Transverse colon (tissue), 4 donors: ENCODE results near the gene CHST13. TPM values are rescaled to one million over a fixed set of nuclear protein-coding genes. Genes with fewer than 3 reads are reported as not detected.
"Not testable (repeated sequence)": the region's sequence is repeated elsewhere in the genome, so short reads cannot be mapped to it uniquely, and the experiment has no call there.

ENCODE experiments used
- DNase-seq: peaks from one replicate; pipeline ENCODE4 v3.0.0-alpha.2; 2019
- H3K27ac ChIP-seq, 4 donors: fragments of 200-600 bp; sonication (generic); 2 replicates each; pipeline ENCODE4 v1.5.1; 2016 to 2018; ENCODE audit warnings: inconsistent platforms in 4 of 4
- H3K27me3 ChIP-seq: fragments of 200-600 bp; sonication (generic); 2 replicates; pipeline ENCODE4 v1.5.1; 2017; ENCODE audit warnings: inconsistent platforms
- H3K36me3 ChIP-seq, 4 donors: fragments of 200-600 bp; sonication (generic); 2 replicates each; pipeline ENCODE4 v1.5.1; 2017 to 2019; ENCODE audit warnings: inconsistent platforms in 4 of 4
- H3K4me1 ChIP-seq, 4 donors: fragments of 200-600 bp; sonication (generic); 2 replicates each; pipeline ENCODE4 v1.5.1; 2017 to 2020; ENCODE audit warnings: inconsistent platforms in 4 of 4
- H3K4me3 ChIP-seq, 4 donors: fragments of 200-600 bp; sonication (generic); 1 replicate in 1 of 4; 2 replicates in 3 of 4; pipeline versions ENCODE4 v1.5.1 to v1.6.1; 2017 to 2019; ENCODE audit warnings: inconsistent platforms in 4 of 4
- H3K9me3 ChIP-seq, 2 donors: fragments of 200-600 bp; sonication (generic); 2 replicates each; pipeline ENCODE4 v1.5.1; 2017 to 2019; ENCODE audit warnings: inconsistent platforms in 2 of 2
- CTCF ChIP-seq, 5 experiments: fragments of 200-600 bp in 3 of 5; fragments of 450-650 bp in 2 of 5; sonication (generic) in 3 of 5; IDR thresholded peaks; 1 replicate in 2 of 5; 2 replicates in 3 of 5; pipeline ENCODE4 v1.5.1; 2016 to 2017; ENCODE audit warnings: antibody characterized with exemption in 5 of 5, inconsistent platforms in 3 of 5, mild to moderate bottlenecking in 2 of 5, moderate library complexity in 1 of 5
- EP300 ChIP-seq: sonication (generic); formaldehyde crosslinking; IDR thresholded peaks from one replicate; pipeline ENCODE4 v1.6.1; 2017; ENCODE audit warnings: antibody characterized with exemption, low read depth
- POLR2A ChIP-seq: fragments of 450-650 bp; IDR thresholded peaks from one replicate; pipeline ENCODE4 v1.6.1; 2016; ENCODE audit warnings: antibody characterized with exemption, mild to moderate bottlenecking, moderate library complexity
- POLR2AphosphoS5 ChIP-seq, 3 donors: sonication (generic); formaldehyde crosslinking; IDR thresholded peaks; one replicate each; pipeline ENCODE4 v1.6.1; 2016; ENCODE audit warnings: antibody characterized with exemption in 3 of 3
- WGBS, 2 donors: methylation state at CpG; one replicate each; pipeline ENCODE4 v1.1.5; 2018; ENCODE audit warnings: low coverage in 1 of 2; 5-methylcytosine and 5-hydroxymethylcytosine counted together
- in situ Hi-C, 4 donors: fragments of 200-750 bp; cut with MboI; loops; one replicate each; pipeline versions ENCODE4 v1.15.0 to v1.15.1; 2017; ENCODE audit warnings: low sequenced_read_pairs in 3 of 4, low pct_ligation_motif_present in 1 of 4, low pct_unique_long_range_greater_than_20kb in 1 of 4
- intact Hi-C: fragments of 100-400 bp; cut with DNase I; formaldehyde crosslinking; loops from one replicate; pipeline ENCODE4 v1.15.1; 2023; ENCODE audit warnings: low total_unique reads
- total RNA-seq, 4 donors: library from RNA; depleted of rRNA; stranded (reverse); fragments of >200 nt; gene quantifications; one replicate each; pipeline ENCODE4 v1.1.0, GENCODE V29; 2016

Gene CHST13
- total RNA-seq, 4 donors from 2014 or later: 2.0 to 6.4 (median 4.9) TPM; not detected in 1

- no peaks in the 10 kb centered on the region for H3K9me3 ChIP-seq
- 87% methylated on average over 7 of the region's 7 CpGs; no CpG with 5 or more reads in 1 of the 2 donors for WGBS, 2 donors
Observed at GRCh38 chr3:126578702-126579101, 54.7 kb downstream of the CHST13 start.

GRCh38 chr3:126580746-126581145 is 56.8 kb downstream of the CHST13 start:
- Histone ChIP-seq H3K9me3 (no peaks in the 10 kb centered on the region), H3K36me3 (no peaks in the 10 kb centered on the region), H3K4me3 (no peak overlapping the region), H3K27ac (no peak overlapping the region), H3K4me1 (no peaks in the 10 kb centered on the region), H3K27me3 (no peaks in the 10 kb centered on the region)
- 84 to 100% methylated on average over 1 to 5 of the region's 5 CpGs for WGBS, 2 donors
- DNase-seq: no peak
- in situ Hi-C loops (no loop called here), intact Hi-C loops (no loop called here)
- TF ChIP-seq CTCF (IDR thresholded peaks at IDR 0.05): no peak
- no peak for TF ChIP-seq POLR2A
- no peak for TF ChIP-seq POLR2AphosphoS5 (IDR thresholded peaks at IDR 0.05)
- TF ChIP-seq EP300: no peak

More at GRCh38 chr3:126578702-126579101, 54.7 kb downstream of the CHST13 start:
- Histone ChIP-seq H3K4me1 (no peaks in the 10 kb centered on the region), H3K36me3 (no peaks in the 10 kb centered on the region), H3K27ac (no peak overlapping the region), H3K27me3 (no peaks in the 10 kb centered on the region), H3K4me3 (no peak overlapping the region)
- in situ Hi-C loops (no loop called here), intact Hi-C loops (no loop called here)
- no peak for TF ChIP-seq POLR2AphosphoS5 (IDR thresholded peaks at IDR 0.05)
- TF ChIP-seq POLR2A: no peak
- TF ChIP-seq EP300: no peak
- no peak for TF ChIP-seq CTCF (IDR thresholded peaks at IDR 0.05)
- DNase-seq: no peak

GRCh38 chr3:126581569-126581968 is 57.6 kb downstream of the CHST13 start:
- intact Hi-C loops: no loop called here
- Histone ChIP-seq H3K27me3 (no peaks in the 10 kb centered on the region), H3K4me3 (no peak overlapping the region), H3K4me1 (no peaks in the 10 kb centered on the region), H3K36me3 (no peaks in the 10 kb centered on the region), H3K27ac (no peak overlapping the region), H3K9me3 (no peaks in the 10 kb centered on the region)
- TF ChIP-seq CTCF (IDR thresholded peaks at IDR 0.05): no peak
- TF ChIP-seq POLR2AphosphoS5 (IDR thresholded peaks at IDR 0.05): no peak
- no peak for TF ChIP-seq POLR2A
- TF ChIP-seq EP300: no peak
- no peak for DNase-seq
- 79 to 94% methylated on average over 2 of the region's 2 CpGs for WGBS, 2 donors
- in situ Hi-C loops: no loop called here

- intact Hi-C loops: no loop called here
- no peak for DNase-seq
- no peak overlapping the region for H3K27ac ChIP-seq
- peaks cover 0 to 5% of the 10 kb centered on the region in 2 donors for H3K9me3 ChIP-seq
- TF ChIP-seq CTCF (IDR thresholded peaks at IDR 0.05) (no peak), POLR2AphosphoS5 (IDR thresholded peaks at IDR 0.05) (no peak), POLR2A (no peak), EP300 (no peak)
- H3K36me3 ChIP-seq: no peaks in the 10 kb centered on the region
- H3K4me3 ChIP-seq: no peak overlapping the region
- 78 to 86% methylated on average over 1 to 4 of the region's 4 CpGs for WGBS, 2 donors
- in situ Hi-C loops: no loop called here
- H3K4me1 ChIP-seq: no peaks in the 10 kb centered on the region
- no peaks in the 10 kb centered on the region for H3K27me3 ChIP-seq
Observed at GRCh38 chr3:126582311-126582710, 58.4 kb downstream of the CHST13 start.

- H3K4me3 ChIP-seq, in situ Hi-C loops, DNase-seq, H3K9me3 ChIP-seq, H3K4me1 ChIP-seq, H3K36me3 ChIP-seq, H3K27me3 ChIP-seq, H3K27ac ChIP-seq, intact Hi-C loops: not testable (repeated sequence)
- WGBS, 2 donors: 50 to 86% methylated on average over 1 to 5 of the region's 5 CpGs
Observed at GRCh38 chr3:126591515-126591914, 67.6 kb downstream of the CHST13 start.
